Thyroid gland (tissue), 4 donors: ENCODE data around the gene REXO1.

Experiments
- CTCF ChIP-seq, 6 experiments: fragments of 200-600 bp in 3 of 6; fragments of 450-650 bp in 3 of 6; sonication (generic) in 3 of 6; IDR thresholded peaks; one replicate each; pipeline ENCODE4 v1.5.1; 2016 to 2019; ENCODE audit warnings: antibody characterized with exemption in 6 of 6, mild to moderate bottlenecking in 2 of 6, inconsistent platforms in 1 of 6, moderate library complexity in 1 of 6
- POLR2A ChIP-seq, 2 donors: fragments of 450-650 bp; IDR thresholded peaks; one replicate each; pipeline ENCODE4 v1.6.1; 2017; ENCODE audit warnings: antibody characterized with exemption in 2 of 2, mild to moderate bottlenecking in 2 of 2, moderate library complexity in 1 of 2

DNA sequence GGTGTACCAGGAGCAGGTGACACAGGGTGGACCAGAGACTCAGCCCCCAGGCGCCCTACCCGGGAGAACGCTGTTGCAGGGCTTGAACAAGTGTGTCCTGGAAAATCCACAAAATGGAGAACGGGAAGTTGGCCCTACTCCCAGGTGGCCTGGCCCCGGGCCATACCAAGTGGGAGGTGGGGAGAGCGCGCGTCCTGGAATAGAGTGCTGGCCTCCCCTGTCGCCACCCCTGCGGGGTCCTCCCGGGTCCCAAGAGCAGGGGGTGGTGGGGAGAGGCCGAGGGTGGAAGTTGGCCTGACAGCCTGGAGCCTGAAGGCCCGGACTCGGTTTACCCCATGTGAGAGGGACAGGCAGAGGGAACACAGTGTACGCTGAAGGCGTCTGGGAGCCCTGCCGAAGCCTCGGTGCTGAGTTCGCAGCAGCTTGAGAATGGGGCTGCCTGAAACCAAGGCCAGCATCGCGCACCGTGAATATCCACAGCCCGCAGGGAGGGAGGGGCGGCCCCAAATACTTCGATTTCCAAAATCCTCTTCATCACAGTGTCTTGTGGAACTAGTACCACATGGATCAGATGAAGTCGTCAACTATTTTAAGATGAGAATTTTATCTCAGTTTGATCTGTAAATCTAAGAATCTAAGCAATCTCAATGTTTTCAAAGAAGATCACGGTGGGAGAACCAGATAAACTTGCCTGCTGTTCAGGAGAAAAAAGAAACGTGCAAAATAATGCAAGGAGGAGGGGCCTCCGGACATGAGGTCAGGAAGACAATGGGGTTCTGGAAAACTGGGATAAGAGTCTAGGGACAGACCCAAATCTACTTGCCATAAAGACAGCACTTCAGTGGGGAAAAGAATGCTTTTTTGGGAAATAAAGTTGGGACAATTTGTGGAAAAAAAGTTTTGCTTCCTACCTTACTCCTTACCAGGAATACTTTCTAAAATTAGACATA lies 25.5 kb upstream of the REXO1 start:
- TF ChIP-seq CTCF (IDR thresholded peaks at IDR 0.05) (no peak), POLR2A (IDR thresholded peaks at IDR 0.05) (no peak)
